Duodenal mucosa (tissue), 2 donors: ENCODE measurements around the gene LSM11.

Source experiments
- H3K27ac ChIP-seq: one replicate; pipeline ENCODE4 v1.7.0; 2013; ENCODE audit warnings: low read depth, low read length
- H3K27me3 ChIP-seq, 2 donors: one replicate each; pipeline ENCODE4 v1.7.0; 2013; ENCODE audit warnings: low read length in 2 of 2, control low read depth in 1 of 2; ENCODE audit not compliant: insufficient read depth in 2 of 2, control insufficient read depth in 1 of 2
- H3K36me3 ChIP-seq, 2 donors: one replicate each; pipeline ENCODE4 v1.7.0; 2013; ENCODE audit warnings: low read length in 2 of 2, control low read depth in 1 of 2; ENCODE audit not compliant: insufficient read depth in 2 of 2, control insufficient read depth in 1 of 2
- H3K4me1 ChIP-seq, 2 donors: one replicate each; pipeline ENCODE4 v1.7.0; 2013; ENCODE audit warnings: low read length in 2 of 2, control low read depth in 1 of 2; ENCODE audit not compliant: insufficient read depth in 2 of 2, control insufficient read depth in 1 of 2
- H3K4me3 ChIP-seq, 2 donors: one replicate each; pipeline ENCODE4 v1.7.0; 2013; ENCODE audit warnings: low read length in 2 of 2, low read depth in 1 of 2
- H3K9ac ChIP-seq, 2 donors: one replicate each; pipeline ENCODE4 v1.7.0; 2013; ENCODE audit warnings: low read length in 2 of 2, low read depth in 1 of 2
- H3K9me3 ChIP-seq, 2 donors: one replicate each; pipeline ENCODE4 v1.7.0; 2013; ENCODE audit warnings: low read length in 2 of 2, control low read depth in 1 of 2; ENCODE audit not compliant: control insufficient read depth in 1 of 2

The LSM11 gene

DNA sequence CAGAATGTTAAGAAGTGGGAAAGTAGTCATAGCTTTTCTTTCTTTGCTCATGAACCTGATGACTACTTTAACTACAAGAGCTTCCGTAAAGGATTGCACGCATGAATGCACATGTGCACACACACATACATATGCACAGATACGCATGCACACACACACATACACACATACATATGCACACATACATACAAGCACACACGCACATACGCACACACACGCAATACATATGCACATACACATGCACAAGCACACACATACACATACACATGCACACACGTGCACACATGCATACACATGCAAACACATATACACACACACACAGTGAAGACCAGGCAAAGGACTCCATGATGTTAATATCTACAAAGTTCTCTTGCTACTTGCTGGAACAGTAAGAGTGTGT, 22.9 kb downstream of the LSM11 start:
- peaks cover 0 to 3% of the 10 kb centered on the region in 2 donors for H3K9me3 ChIP-seq
- no peak overlapping the region for H3K9ac ChIP-seq
- H3K4me1 ChIP-seq, result no peaks in the 10 kb centered on the region
- no peak overlapping the region for H3K4me3 ChIP-seq
- no peaks in the 10 kb centered on the region for H3K27me3 ChIP-seq
- no peaks in the 10 kb centered on the region for H3K36me3 ChIP-seq
- H3K27ac ChIP-seq, result no peak overlapping the region

DNA sequence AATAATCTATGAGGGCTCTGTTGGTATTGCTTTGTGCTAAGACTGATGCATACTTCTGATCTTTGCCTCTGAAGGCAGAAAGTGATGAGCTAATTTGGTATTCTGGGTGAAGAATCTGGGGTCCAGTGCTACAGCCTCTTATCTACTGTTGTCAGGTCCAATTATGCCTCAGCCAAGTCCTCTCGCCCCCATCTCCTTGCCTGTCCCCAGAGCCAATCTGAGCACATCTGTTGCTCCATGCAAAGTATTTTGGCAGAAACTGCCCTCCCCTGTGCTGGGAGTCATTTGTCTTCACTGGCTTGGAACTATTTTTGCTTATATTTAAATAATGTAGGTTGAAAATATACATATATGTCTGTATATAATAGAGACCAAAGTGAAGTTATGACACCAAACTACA, 23.4 kb downstream of the LSM11 start:
- Histone ChIP-seq H3K36me3 (no peaks in the 10 kb centered on the region), H3K9me3 (peaks cover 0 to 3% of the 10 kb centered on the region in 2 donors), H3K27me3 (no peaks in the 10 kb centered on the region), H3K27ac (no peak overlapping the region), H3K9ac (no peak overlapping the region), H3K4me3 (no peak overlapping the region), H3K4me1 (no peaks in the 10 kb centered on the region)

DNA sequence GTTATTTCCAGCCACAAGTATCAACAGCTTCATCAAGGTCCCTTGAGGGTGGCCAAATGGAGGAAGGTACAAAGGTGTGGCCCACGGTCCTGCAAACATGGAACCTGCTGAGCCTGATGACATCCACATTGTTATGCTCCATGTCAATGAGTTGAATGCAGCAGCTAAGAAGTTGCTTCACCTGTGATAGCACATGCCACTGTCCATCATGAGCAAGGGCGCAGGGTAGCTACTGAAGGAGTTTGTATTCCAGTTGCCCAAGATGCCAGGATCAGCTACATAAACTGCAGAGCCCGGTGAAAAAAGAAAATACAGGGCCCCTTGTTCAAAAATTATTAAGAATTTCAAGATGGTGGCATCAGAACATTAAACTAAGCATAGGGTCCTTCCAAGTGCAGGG, 24.2 kb downstream of the LSM11 start:
- Histone ChIP-seq H3K27me3 (no peaks in the 10 kb centered on the region), H3K9me3 (peaks cover 0 to 3% of the 10 kb centered on the region in 2 donors), H3K9ac (no peak overlapping the region), H3K36me3 (no peaks in the 10 kb centered on the region), H3K27ac (no peak overlapping the region), H3K4me1 (no peaks in the 10 kb centered on the region), H3K4me3 (no peak overlapping the region)

DNA sequence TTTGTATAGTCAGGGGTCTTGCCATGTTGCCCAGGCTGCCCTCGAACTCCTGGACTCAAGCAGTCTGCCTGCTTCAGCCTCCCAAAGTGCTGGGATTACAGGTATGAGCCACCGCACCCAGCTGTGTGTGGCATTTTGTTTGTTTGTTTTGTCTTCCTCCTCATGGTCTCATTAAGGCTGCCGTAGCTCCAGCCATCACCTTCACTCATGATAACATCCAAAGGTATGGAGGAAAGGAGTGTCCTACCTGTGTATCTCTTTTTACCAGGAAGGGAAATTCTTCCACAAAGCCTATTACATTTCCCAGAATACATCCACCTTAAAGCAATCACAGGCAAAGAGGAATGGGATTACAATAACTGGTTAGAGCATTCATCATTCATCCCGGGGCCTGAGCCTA, 27.2 kb downstream of the LSM11 start:
- Histone ChIP-seq H3K4me3 (no peak overlapping the region), H3K36me3 (no peaks in the 10 kb centered on the region), H3K9ac (no peak overlapping the region), H3K4me1 (no peaks in the 10 kb centered on the region), H3K27ac (no peak overlapping the region), H3K9me3 (peaks cover 0 to 3% of the 10 kb centered on the region in 2 donors), H3K27me3 (no peaks in the 10 kb centered on the region)

DNA sequence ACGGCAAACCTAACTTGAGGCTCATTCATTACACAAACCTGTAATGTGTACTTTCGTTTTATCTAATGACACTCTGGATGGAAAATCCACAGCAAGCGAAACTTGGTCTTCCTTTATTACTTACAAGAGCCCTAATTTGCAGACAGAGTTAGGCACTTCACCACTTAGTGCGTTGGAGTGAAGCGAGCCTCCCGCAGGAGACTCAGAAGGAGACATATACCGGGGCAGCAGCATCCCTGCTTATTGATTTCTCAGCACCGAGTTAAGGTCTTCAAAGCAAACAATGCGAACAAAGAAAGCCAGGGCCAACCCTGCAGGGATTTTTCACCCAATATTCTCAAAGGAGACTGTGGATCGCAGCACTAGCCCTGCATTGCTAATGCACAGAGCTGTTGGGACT, 28.6 kb downstream of the LSM11 start:
- H3K9ac ChIP-seq, result no peak overlapping the region
- no peaks in the 10 kb centered on the region for H3K27me3 ChIP-seq
- H3K36me3 ChIP-seq, result no peaks in the 10 kb centered on the region
- peak overlapping the region in 1 of 2 donors; percentile 19 for H3K4me3 ChIP-seq
- no peaks in the 10 kb centered on the region for H3K4me1 ChIP-seq
- peaks cover 0 to 3% of the 10 kb centered on the region in 2 donors for H3K9me3 ChIP-seq
- H3K27ac ChIP-seq, result no peak overlapping the region

DNA sequence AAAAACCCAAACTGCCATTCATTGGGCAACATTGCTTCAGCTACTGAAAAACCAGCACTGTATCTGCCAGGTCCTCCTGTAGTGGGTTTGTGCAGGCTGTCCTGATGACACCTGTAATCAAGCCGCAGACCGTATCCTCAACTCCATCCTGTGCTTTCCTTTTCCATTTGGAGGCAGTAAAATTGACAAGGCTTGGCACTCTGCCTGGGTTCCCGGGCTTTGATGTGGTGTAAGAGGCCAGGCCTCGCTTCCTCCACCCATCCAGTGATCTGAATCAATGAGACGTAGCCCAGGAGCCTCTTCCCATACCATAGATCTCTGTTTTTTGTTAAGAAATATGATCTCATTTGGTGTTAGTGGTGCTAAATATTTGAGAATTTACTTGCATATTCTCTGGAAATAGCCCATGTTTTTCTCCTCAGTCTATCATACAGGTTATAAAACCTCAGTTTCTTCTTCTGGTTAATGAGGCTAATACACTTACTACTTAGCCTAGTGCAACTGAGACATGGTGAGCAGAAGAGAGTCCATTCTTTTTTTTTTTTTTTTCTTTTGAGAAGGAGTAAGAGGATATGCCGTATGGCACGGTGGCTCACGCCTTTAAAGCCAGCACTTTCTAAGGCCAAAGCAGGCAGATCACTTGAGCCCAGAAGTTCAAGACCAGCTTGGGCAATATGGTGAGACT, 34.8 kb downstream of the LSM11 start:
- H3K4me1 ChIP-seq, result no peaks in the 10 kb centered on the region
- H3K36me3 ChIP-seq, result no peaks in the 10 kb centered on the region
- H3K27ac ChIP-seq, result no peak overlapping the region
- H3K27me3 ChIP-seq, result no peaks in the 10 kb centered on the region
- H3K9ac ChIP-seq, result no peak overlapping the region
- no peaks in the 10 kb centered on the region for H3K9me3 ChIP-seq
- no peak overlapping the region for H3K4me3 ChIP-seq

DNA sequence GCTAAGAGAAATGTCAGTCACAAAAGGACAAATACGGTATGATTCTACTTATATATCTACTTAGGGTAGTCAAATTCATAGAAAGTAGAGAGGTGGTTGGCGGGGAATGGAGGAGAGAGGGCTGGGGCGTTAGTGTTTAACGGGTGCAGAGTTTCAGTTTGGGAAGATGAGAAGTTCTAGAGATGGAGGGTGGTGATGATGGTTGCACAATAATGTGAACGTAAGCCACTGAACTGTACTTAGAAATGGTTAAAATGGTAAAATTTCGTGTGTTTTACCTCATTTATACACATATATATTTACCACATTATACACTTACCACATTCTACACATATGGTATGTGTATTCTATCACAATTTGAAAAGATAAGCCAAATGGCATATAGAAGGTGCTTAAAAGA, 35.7 kb downstream of the LSM11 start:
- H3K4me1 ChIP-seq, result no peaks in the 10 kb centered on the region
- no peak overlapping the region for H3K27ac ChIP-seq
- peaks cover 0 to 7% of the 10 kb centered on the region in 2 donors for H3K36me3 ChIP-seq
- no peaks in the 10 kb centered on the region for H3K9me3 ChIP-seq
- no peak overlapping the region for H3K4me3 ChIP-seq
- H3K9ac ChIP-seq, result no peak overlapping the region
- no peaks in the 10 kb centered on the region for H3K27me3 ChIP-seq

DNA sequence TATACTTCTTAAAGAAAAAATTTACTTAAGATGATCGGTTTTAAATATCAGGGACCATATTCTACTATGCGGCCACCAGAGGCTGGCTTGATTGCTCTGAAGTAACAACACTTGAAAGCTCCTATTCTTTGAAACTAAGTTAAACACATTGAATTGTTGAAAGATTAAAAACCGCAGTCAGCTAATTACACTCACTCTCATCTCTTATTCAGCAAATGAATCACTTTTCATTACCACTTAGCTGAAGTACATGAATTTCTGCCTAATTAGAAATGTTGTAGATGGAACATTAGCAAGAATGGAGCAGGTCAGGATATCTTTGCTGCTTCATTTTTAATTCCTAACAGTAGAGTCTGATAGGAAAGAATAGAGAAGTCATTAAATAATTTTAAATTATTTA, 42.3 kb downstream of the LSM11 start:
- H3K27me3 ChIP-seq, result no peaks in the 10 kb centered on the region
- no peaks in the 10 kb centered on the region for H3K9me3 ChIP-seq
- H3K36me3 ChIP-seq, result peaks cover 18 to 47% of the 10 kb centered on the region in 2 donors
- H3K4me3 ChIP-seq, result no peak overlapping the region
- no peak overlapping the region for H3K27ac ChIP-seq
- H3K9ac ChIP-seq, result no peak overlapping the region
- no peaks in the 10 kb centered on the region for H3K4me1 ChIP-seq

DNA sequence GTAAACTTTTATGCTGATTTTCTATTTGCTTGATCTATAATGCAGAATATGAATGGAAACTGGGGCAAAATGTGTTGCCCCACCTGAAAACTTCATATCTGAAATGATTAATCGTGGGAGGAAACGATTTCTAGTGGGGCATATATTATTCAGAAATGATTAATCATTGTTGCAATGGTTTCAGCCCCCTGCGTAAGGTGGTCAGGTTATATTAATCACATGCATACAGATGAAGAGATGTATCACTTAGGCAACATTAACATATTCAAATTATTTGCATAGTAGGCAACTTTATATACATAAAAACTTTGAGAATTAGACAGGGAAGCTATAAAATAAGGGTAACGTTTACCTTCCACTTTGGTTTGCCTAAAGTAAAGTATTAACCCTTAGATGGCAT, 49.8 kb downstream of the LSM11 start:
- H3K27ac ChIP-seq, result no peak overlapping the region
- H3K4me3 ChIP-seq, result no peak overlapping the region
- H3K36me3 ChIP-seq, result peaks cover 17 to 49% of the 10 kb centered on the region in 2 donors
- no peaks in the 10 kb centered on the region for H3K9me3 ChIP-seq
- no peaks in the 10 kb centered on the region for H3K4me1 ChIP-seq
- H3K27me3 ChIP-seq, result no peaks in the 10 kb centered on the region
- H3K9ac ChIP-seq, result no peak overlapping the region

DNA sequence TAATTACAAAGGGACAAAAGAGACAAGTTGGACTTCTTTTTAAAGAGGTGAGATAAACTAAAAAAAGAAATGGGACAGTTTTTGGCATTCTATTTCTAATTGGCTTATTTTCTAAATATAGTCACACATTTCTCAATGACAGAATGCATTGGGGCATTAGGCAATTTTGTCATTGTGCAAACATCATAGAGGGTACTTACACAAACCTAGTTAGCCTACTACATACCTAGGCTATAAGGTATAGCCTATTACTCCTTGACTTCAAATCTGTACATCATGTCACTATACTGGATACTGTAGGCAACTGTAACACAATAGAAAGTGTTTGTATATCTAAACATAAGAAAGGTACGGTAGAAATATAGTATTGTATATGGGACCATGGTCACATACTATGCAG, 56.1 kb downstream of the LSM11 start:
- H3K9me3 ChIP-seq, result no peaks in the 10 kb centered on the region
- no peak overlapping the region for H3K4me3 ChIP-seq
- H3K27me3 ChIP-seq, result no peaks in the 10 kb centered on the region
- H3K4me1 ChIP-seq, result no peaks in the 10 kb centered on the region
- peaks cover 19 to 39% of the 10 kb centered on the region in 2 donors for H3K36me3 ChIP-seq
- H3K9ac ChIP-seq, result no peak overlapping the region
- no peak overlapping the region for H3K27ac ChIP-seq

DNA sequence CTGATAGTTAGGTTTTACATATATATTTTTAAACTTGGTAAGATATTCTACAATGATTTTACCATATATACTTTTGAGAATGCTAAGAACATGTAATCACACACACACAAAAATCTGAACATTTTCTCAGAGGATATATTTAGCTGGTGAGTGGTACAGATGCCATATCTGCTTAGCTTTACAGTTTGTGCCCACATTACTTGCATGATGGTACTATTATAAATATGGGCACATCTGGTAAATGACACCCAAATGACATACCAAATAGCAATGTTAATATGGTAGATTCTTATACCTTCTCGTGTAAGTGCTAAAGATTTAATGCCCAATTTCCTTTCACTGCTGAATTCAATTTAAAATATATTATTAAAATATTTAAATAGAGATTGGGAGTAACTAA, 56.6 kb downstream of the LSM11 start:
- H3K27me3 ChIP-seq, result no peaks in the 10 kb centered on the region
- no peak overlapping the region for H3K9ac ChIP-seq
- H3K9me3 ChIP-seq, result no peaks in the 10 kb centered on the region
- no peak overlapping the region for H3K4me3 ChIP-seq
- H3K36me3 ChIP-seq, result peaks cover 21 to 43% of the 10 kb centered on the region in 2 donors
- H3K27ac ChIP-seq, result no peak overlapping the region
- H3K4me1 ChIP-seq, result no peaks in the 10 kb centered on the region
